GM18498 (cell line): ENCODE data around the gene PHKA2.

ENCODE experiments used
- ATAC-seq: cut with Tn5 transposase; IDR thresholded peaks from one replicate; pipeline ENCODE4 v1.9.1; 2021; ENCODE audit warnings: mild to moderate bottlenecking, moderate library complexity; ENCODE audit not compliant: unreplicated experiment

PHKA2 gene

GRCh38 chrX:18935893-18936292, 48.0 kb downstream of the PHKA2 start:
- no peak for ATAC-seq

- ATAC-seq, result no peak
Measured at GRCh38 chrX:18934708-18935107, 49.2 kb downstream of the PHKA2 start.

- no peak for ATAC-seq
Measured at GRCh38 chrX:18933617-18934016, 50.3 kb downstream of the PHKA2 start.

DNA sequence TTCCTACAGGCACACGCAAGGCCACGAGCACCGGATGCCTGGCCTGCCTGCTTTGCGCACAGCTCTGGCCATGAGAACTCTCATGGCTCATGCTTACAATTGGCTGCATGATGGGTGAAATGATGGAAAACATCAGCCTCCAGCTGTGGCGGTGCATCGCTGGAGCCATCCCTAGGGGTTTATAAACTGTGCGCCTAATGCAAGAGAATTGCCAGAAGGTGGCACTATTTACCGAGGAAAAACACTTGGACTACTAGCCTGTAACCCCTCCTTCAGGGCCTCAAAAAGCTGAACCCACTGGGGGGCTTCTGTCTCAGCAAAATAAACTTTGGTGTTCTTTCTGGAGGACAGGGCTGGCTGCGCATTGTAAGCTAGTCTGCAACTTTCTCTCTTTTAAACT, 51.9 kb downstream of the PHKA2 start:
- no peak for ATAC-seq

DNA sequence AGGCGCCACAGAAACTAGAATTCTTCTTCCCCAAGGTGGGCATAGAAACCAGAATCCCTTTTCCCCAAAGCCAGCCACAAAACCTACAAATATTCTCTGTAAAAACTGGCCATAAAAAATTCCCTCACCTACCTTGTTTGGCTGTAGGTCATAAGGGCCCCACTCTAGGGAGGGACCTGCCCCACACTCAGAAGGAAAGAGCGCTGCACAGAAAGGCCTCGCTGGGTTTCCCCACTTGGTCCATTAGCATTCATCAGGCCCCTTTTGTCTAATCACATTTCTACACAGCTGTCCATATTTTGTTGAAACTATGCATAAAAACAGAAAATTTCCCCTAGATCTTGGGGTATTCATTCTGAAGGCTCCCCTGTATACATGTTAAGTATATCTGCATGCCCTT, 54.1 kb downstream of the PHKA2 start:
- ATAC-seq, result no peak

GRCh38 chrX:18927558-18927957, 56.4 kb downstream of the PHKA2 start:
- no peak for ATAC-seq

DNA sequence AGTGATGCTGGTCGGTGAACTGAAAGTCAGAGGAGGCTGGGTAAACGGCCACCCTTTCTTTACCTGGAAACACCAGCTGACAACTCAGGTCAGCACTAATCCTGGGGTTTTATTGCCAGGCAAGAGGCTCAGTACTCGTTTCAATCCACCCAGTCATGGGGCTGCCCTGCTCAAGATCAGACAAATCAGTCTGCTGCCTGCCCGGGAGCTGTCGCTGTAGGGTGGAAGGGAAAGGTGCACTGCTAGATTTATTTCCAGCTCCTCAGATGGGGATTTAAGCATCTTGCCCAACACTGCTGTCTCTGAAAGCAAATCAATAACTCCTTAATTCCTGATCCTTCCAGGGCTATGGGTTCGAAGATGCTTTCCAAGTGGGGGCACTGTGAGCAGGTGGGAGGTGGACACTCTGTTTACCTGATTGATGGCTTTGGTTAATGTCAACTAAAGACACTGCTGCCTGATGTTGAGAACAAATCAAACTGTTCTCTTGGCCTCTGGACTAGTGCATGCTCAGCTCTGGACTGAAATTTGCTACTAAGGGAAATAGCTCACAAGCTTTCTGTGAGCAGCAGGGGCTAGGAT, 59.3 kb downstream of the PHKA2 start:
- ATAC-seq, result no peak

DNA sequence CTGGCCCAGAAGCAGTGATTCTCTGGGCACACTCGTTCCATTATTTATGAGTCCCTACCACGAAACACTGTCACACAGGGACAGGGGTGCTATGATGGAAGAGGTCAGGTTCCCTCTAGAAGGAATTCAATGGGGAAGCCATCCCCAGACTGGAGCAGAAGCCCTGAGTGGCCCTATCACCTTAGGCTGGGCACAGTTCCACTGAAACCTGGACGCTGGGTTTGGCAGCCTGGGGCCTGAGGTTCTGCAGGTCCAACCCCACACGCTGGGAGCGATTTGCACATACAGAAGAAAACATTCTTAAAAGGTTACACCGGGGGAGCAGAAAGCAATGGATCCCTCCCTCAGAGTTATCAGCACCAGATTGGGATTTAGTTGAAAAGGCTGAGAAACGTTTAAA, 63.3 kb downstream of the PHKA2 start:
- ATAC-seq, result no peak

DNA sequence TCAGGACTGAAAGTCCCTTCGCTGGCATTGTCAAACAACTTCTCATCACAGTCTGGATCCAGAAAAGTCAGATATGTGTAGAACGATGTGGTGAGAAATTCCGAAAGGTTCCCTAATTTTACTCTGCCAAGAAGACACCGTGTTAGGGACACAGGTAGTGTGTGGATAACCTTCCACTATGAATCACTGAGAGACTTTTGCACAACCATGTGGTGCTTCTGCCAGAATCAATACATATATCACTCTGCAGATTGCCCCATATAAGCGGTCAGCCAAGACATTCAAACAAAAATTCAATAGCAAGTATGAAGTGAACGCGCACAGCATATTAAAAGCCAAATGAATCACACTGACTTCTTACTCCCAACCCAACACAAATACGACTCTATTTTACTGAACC, 63.8 kb downstream of the PHKA2 start:
- ATAC-seq, result no peak

DNA sequence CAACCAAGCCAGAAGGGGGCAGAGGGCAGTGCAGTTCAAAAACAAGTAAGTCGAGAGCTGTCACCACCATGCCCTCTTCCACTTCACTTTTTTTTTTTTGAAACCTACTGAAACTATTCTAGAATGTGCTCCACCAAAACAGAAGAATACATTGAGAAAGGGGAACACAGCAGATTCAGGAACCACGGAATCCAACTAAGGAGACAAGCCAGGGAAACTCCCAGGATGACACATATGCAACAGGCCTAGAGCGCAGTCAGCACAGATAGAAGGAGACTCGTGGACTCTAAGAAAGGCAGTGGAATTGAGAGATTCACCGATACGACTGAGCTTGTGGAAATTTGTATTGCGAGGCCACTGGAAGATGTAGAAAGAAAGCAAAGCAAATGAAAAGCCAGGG, 66.1 kb downstream of the PHKA2 start:
- no peak for ATAC-seq

GRCh38 chrX:18906286-18906685, 77.6 kb downstream of the PHKA2 start:
- ATAC-seq, result no peak

- no peak for ATAC-seq
Measured at GRCh38 chrX:18900401-18900976, 83.4 kb downstream of the PHKA2 start.

DNA sequence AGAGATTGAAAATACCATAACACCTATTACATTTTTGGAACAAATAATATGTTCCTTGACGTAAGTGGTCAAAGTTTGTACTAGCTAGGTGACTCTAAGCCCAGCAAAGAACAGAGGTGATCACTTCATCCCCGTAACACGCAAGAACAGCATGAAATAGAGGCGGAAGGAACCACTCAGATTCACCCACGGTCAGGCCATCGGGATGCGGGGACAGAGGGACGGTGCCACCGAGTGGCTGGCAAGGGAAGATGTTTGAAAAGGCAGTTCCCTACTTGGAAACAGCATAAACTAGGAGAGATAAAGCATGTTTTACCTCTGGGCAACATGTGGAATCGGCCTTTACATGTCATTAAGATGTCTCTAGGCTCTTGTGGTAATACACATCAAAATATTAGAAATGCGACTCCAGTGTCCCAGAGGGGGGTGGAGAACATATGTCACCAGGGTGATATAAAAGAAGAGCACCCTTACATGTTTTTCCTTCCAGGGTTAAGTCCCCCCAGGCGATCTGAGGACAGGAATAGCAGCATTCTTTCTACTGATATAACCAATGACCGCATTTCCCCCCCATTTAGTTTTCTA, 84.0 kb downstream of the PHKA2 start:
- no peak for ATAC-seq

DNA sequence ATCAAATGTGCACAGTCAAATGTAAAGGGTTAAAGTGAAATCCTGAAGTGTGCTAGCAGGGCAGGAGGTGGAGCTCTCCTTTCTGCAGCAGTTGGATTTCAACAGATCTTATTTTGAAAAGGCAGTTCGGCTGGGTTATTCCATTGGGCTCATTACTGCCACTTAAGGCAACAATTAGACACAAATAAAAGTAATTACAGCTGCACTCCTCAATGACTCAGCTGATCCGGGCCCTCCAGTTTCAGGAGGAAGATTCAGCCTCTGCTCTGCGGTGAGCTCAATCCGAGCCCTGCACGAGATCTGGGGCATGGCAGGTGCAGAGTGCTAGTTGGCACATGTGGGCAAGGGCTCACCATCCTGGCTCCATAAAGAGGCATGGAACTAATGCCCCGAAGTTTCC, 85.4 kb downstream of the PHKA2 start:
- ATAC-seq, result no peak

DNA sequence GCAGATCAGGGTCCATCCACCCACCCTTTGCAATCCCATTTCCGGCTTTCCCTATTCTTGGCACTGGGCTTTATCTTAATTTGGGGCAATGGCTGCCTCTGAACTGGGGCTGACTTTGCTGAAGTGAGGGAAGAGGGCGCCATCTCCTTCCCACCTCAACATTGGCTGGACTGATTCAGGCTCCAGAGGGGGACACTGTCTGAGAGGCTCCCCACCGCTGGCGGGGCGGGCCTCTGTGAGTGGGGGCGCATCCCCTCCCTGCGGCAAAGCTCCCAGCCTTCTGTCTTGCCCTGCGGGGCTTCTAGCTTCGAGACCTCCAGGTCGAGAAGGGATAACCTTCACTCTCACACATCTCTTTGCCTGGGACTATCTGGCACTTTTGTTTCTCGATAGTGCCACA, 85.8 kb downstream of the PHKA2 start:
- ATAC-seq, result no peak

DNA sequence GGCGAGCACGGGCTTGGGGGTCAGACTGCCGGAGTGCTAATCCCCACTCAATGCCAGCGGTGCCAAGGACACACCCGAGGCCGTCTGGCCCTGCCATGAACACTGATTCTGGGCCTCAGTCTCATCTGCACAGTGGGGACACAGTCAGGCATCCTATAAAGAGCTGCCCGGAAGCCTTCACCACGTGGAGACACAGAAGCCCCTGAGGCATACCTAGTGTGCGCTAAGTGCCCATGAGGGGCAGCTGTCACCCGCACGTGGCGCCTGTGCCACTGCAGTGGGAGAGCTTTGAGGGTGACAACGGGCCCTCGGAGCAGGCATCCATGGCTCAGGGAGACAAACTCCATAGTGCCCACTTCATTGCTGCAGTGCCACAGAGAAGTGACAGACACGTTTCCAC, 86.3 kb downstream of the PHKA2 start:
- no peak for ATAC-seq

DNA sequence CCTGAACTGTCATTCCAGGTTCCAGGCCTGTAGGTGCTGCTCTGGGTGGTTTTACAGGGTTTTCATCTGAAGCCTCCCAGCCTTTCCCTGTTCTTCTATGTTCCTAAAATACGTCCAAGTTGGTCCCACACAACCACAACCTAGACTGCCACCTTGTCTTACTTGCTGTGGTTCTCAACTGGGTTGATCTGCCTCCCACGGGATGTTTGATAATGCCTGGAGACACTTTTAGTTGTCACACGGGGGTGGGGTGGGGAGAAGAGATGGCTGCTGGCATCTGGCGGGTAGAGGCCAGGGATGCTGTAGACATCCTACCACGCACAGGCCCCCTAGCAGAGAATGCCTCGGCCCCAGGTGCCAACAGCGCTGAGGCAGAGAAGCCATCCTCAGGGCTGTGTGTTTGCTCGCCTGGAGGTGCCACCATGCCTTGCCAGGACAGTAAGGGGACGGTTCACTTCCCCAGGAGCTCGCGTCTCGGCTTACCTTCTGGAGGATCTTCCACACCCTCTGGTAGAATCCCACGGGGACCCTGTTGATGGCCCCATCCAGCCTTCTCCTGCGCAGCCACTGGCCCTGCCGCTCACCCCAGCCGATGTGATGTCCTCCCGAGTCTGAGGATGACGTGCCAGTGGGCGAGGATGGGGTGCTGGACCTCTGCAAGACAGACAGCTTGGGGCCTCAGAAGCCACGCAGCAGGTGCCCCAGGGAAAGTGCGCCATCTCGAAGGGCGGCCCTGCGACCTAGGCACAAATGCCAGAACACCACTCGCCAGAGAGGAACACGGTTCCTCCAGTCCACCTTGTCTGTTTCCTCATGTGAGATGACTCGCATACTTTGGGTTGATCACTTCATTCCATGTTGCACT, 87.0 kb downstream of the PHKA2 start:
- ATAC-seq, result no peak

- no peak for ATAC-seq
Measured at GRCh38 chrX:18895189-18895951, 88.5 kb downstream of the PHKA2 start.

- no peak for ATAC-seq
Measured at GRCh38 chrX:18894156-18894555, 89.8 kb downstream of the PHKA2 start.

- no peak for ATAC-seq
Measured at GRCh38 chrX:18893536-18893935, 90.4 kb downstream of the PHKA2 start.

GRCh38 chrX:18892899-18893298, 91.0 kb downstream of the PHKA2 start:
- ATAC-seq, result no peak
